Measurements from ENCODE around the gene IKZF2. TPM values are rescaled to one million over a fixed set of nuclear protein-coding genes. Genes with fewer than 3 reads are reported as not detected.

The IKZF2 gene
- polyA plus RNA-seq, 3 donors, result 8.2 to 9.1 (median 8.4) TPM

DNA sequence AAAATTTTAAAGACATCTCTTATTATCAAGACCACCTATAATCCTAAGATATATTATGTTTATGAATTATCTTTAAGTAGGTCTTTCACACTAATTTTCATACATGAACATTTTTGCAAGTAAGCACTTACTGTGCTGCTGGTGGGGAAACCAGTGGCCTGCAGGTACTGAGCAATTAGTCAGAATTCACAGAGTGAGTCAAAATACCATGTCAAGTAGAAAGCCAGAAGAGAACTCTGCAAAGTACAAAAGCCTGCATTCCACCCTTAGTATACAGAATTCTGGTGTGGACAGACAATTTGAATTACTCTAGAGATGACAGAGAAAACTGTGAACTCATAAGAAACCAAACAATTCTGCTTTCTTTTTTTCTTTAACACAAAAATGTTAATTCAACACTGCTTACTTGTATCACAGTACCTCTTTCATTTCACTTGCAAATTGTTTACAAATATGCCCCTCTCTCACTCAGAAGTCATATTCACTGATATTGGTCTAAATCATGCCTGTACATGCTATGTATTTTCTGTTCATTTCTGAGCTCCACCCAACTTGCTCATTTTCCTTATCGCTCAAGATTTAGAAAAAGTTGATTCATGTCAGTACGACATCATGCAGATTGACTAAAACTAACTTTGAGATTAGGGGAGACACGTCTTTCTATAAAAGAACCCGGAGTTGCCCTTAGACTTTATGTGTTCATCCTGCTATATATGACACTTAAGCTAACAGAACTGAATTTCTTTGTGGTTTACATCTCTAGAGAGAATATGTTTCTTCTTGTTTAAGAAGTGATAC, 182.9 kb downstream of the IKZF2 start:
- no peak for DNase-seq (ENCODE audit: low read depth in 3 of 3, low spot score in 2 of 3)

DNA sequence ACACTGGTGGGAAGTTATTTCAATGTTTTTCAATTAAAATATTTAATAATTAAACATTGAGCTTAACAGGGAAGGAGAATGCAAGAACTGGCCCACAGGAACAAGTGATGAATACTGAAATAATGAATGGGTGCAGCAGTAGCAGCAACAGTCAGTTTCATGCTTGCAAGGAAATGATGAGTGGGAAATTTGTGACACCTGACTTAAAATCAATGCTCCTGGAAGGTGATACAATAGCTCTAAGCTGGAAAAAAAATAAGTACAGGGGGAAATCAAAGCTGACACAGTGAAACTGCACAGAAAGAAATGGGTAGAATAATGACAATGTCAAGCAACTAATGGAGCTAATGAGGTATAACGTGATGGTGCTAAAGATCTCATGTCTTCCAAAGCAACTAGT, 184.5 kb downstream of the IKZF2 start:
- DNase-seq (ENCODE audit: low read depth in 3 of 3, low spot score in 2 of 3), result no peak

DNA sequence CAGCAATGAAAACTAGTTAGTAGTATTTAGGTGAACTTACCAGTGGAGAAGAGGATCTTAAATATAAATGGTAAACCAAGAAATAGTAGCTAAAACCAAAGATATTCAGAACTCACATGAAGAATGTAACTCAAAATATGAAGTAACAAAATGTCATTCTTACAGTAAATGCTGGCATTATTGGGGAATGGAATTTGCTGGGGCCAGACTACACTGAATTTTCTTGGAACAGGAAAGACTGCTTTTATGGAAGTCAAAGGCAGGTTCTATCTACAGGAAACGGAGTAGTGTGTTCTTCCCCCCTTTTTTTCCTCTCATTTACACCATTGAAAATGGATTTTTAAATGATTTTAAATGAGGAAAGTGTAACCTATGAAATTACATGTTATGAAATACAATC, 188.7 kb downstream of the IKZF2 start:
- DNase-seq (ENCODE audit: low read depth in 3 of 3, low spot score in 2 of 3), result no peak

DNA sequence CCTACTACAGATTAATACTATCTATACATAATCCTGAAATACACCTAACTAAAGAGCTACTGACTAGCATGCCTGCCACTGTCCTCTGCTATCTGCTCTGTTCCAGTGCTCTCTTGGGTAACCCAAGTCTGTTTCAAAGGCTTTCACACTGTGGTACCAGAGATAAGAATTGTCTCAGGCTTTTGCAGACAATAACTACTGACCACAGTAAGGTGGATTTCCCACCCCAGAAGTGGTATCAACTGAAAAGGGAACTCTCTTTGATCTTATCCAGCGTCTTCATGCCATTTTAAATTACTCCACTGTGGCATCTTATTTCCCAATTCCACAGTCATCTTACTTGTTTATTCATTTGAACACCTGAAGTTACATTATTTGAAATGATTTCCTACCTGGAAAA, 190.2 kb downstream of the IKZF2 start:
- DNase-seq (ENCODE audit: low read depth in 3 of 3, low spot score in 2 of 3), result no peak

DNA sequence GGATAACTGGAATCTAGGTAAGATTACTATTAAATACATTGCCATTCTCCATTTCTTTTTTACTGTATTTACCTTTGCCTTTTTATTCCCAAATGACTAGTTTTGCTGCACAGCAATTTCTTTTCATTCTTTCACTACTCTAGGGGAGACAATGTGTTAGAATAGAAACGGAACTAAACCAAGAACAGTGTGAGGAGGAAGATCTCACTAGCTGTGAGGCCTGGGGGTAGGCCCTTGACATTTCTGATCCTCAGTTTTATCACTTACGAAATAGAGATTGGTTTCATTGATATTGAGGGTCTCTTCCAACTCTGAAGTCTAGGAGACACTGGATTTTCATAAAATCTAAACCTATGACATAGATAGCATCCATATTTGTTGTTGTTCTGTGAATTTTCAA, 191.1 kb downstream of the IKZF2 start:
- no peak for DNase-seq (ENCODE audit: low read depth in 3 of 3, low spot score in 2 of 3)

DNA sequence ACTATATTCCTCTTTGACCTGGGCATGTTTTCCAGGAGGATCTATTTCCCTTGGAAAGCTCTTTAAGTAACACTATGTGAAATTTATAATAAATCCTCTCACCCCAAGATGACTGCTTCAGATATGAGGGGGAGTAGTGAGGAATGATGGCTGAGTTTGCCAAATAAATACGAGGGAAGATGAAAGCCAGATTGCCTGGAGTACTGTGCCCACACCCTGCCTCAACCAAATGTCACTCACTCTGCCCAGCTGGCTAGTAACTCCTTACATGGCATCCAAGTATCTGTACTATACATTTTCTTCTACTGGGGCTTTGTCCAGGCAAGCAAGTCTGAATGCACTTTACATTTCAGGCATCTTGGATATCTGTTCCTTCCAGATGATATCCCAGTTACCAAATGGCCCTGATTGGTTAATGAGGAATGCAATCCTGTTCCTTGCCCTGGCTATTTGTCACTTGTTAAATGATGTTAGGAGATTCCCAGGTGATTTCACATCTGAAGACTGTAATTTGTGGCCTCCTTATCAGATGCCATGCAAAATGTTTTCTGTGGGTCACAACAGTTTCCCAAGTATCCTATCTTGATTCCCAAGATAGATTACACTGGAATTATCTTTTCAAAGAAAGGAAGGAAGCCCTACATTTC, 191.8 kb downstream of the IKZF2 start:
- no peak for DNase-seq (ENCODE audit: low read depth in 3 of 3, low spot score in 2 of 3)

DNA sequence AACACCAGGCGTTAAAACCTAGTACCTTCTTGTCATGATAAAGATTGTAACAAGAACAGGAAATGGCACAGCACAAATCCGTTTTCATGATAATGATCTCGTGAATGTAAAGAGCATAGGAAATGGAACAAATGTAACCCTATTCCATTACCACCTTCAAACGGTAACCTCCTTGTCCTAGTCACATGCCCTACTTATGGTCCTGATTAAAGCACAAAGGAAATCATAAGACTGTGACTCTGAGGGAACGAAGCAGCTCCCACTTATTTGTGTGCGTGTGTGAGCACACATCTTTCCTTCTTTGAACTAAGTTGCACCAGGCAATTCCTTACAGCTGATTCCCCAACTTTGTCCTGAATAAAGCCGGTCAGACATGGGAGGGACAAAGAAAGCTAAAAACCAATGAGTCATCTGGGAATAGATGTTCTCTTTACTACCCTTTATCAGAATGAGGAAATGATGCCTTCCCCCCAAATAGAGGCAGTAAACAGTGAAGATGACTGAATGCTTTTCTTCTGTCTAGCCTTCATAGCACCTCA, 192.6 kb downstream of the IKZF2 start:
- no peak for DNase-seq (ENCODE audit: low read depth in 3 of 3, low spot score in 2 of 3)

DNA sequence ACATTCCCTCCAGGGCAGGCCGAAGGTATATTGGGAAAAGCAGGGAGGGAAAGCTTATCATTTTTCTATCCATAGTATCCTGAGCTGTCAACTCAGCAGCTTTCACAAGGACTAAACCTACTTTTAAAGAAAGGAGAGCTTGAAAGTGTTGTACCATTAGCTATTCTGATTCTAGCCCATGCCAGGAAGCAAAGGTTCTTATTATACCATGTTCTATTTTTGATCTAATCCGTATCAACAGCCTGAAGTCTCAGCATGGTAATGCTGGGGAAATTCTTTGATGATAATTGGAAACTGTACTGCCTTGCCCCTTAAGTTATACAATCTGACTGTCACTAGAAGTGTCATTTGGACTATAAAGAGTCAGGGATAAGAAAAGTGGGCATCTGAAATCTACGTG, 193.3 kb downstream of the IKZF2 start:
- no peak for DNase-seq (ENCODE audit: low read depth in 3 of 3, low spot score in 2 of 3)

DNA sequence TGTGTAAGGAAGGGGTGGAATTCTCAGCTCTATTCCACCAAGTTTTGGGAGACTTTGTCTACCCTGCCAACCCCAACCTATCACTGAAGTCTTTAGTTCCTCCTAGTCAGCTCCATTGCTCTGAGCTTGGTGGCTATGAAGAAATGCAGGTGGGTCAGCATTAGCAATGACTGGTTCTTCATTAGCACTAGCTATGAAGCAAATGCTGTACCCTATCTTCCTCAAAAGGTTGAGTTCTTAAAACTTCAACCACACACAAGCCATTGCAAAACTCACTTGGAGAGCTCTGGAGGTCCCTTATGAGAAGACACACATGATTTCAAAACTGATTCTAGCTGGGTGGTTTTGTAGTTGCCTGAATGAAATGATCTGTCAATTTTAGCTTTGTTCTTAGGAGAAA, 193.8 kb downstream of the IKZF2 start:
- DNase-seq (ENCODE audit: low read depth in 3 of 3, low spot score in 2 of 3), result no peak

DNA sequence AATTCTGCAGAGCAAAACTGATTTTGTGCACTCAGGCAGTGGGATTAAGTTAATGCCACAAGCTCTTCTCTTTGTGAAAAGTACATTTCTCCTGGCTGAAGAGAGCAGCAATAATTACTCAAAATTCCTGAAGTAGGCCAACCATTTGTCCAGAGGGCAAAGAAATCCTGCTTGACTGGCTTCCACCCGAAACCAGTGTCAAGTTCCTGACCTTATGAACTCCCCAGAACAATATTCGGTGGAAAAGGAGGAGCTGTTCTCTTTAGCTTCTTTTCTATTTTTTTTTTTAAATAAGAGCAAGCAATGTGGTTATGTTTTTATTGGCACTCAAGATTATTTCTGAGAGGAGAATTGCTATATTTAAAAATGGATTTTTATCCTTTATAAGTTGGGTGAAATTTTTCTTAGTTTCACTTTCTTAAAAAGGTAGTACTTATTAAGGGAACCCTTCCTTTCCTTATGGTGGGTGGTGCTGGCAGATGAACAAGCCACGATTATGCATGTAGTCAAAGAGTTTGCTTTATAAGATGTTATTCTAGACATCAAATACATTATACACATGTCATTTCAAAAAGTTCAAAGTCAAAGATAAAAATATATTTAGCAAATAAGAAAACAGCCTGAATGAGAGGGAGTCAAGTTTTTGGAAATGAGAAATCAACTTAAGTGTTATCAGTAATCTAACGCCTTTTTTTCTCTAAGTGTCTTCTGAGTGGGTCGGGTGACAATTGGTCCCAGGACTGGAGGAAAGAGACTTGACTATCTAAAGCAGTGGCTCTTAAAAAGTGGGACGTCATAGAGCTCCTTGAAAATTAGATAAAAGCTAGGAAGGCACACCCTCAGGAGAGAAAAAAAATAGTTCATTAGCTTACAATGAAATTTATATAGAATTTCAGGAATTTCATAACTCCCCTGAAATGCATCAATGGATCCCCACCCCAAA, 194.5 kb downstream of the IKZF2 start:
- no peak for DNase-seq (ENCODE audit: low read depth in 3 of 3, low spot score in 2 of 3)

DNA sequence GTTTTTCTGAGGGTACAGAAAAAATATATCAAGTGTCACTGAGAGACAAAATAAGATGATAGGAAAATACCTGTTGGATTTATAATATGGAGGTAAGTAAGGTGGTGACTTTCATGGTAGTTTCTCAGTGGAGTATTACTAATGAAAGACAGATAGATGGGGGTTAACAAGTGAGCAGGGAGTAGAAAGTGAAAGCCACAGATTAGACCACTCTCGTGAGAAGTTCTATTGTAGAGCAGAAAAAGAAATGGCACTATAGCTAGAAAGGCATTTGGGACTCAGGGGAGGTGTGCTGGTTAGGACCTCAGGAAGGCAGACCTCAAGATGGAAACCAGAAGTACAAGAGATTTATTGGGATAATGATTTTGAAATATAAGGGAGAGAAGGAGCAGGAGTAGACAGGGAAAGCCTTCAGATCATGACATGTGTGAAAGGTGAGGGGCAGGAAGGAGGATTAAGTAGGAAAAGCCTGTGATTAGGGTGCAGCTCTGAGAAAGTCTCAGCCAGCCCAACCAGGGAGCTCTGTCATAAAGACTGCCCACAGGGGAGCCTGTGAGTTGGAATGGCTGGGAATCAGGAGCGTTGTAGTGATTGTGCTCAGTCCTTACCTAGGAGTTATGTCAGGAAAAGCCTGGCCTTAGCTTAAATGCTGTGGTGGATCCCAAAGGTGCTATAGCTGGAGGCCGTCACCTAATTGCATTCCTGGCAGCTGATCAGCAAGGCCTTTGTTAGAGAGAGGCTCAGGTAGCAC, 198.1 kb downstream of the IKZF2 start:
- DNase-seq (ENCODE audit: low read depth in 3 of 3, low spot score in 2 of 3), result no peak

DNA sequence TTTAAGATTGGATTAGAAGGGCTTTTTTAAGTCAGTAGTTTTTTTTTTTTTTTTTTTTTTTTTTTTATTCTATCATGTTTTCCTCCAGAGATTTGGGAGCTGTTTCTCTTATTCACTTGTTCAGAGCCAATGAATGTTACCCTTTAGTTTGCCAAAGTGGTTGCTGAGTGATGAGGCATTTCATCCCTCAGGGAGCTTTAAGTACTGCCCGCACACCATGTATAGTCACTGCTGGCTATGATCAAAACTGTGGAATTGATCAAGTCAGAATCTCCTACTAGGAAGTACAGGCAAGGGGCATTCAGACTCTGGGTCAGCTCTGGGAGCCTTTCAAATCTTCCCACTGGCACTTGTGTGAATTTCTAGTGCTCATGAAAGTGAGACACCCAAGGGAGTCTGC, 201.6 kb downstream of the IKZF2 start:
- no peak for DNase-seq (ENCODE audit: low read depth in 3 of 3, low spot score in 2 of 3)

Other genes with a start within 250 kb of the IKZF2 start
- gene SPAG16, start 132.9 kb upstream of the IKZF2 start, polyA plus RNA-seq (ENCODE audit: insufficient read length in 3 of 3), result 10 to 100 TPM; 67.5 to 76.2 (median 73.5) TPM

Data from right renal cortex interstitium (tissue), 3 donors.